ENCODE data around the gene MCM7.
"Not testable (repeated sequence)": the region's sequence is repeated elsewhere in the genome, so short reads cannot be mapped to it uniquely, and the experiment has no call there.

MCM7 gene

GRCh38 chr7:100101016-100101862, at the start of gene MCM7, which contains the start of gene AP4M1:
MCM7 (minus strand) TSS chr7:100101397; CDS start chr7:100101294, 103 bp downstream.
AP4M1 (plus strand) TSS chr7:100101643; CDS start chr7:100101715, 72 bp downstream.
- peak; percentile 94 to 99 for DNase-seq

DNA sequence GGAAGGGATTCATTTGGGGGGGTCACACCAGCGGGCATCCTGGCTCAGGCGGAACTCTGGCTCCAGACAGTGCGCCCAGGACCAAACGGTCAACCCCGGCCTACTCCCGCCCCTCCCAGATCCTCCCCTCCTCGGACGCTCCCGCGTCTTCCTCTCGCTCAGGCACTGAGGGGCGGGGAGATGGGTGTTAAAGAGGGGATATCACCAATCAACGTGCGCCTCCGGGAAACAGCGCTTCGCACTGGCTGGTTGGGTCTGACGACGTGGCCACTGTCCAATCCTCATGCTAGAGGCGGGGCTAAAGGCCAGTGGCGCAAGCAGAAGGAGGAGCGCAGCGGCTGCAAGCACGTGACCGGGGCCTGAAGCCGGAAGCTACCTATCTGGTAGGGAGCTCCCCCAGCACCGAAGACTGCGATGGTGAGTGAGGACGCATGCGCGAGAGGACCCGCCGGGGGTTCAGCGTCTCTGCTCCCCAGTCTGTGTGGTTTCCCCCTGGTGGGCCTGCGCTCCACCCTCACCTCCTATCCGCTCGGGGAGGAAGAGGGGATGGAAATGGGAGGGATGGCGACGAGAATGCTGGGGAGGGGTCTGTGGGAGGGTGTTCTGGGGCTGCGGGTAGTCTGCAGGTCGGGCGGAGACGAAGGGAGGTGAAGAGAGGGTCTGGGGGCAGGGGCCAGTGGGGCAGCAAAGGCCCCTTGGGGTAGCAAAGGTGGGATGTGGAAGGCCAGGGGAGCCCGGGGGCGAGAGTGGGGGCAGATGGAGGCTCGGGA, 47.5 kb upstream of the MCM7 start, which contains the start of gene LAMTOR4:
TSS of gene LAMTOR4 (plus strand) at position 360 of the 770 bp plus-strand sequence. CDS start at position 415, 55 bp downstream.
- DNase-seq, result peak; percentile 96 to 97

DNA sequence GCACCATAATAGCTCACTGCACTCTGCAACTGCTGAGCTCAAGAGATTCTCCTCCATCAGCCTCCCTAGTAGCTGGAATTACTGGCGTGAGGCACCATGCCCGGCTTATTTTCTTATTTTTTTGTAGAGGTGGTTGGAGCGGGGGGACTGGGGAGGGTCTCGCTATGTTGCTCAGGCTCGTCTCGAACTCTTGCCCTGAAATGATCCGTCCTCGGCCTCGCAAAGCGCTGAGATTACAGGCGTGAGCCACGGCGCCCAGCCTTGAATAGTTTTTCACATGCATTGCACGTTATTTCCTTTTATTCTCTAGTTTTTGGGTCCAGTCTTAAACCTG, 47.0 kb upstream of the MCM7 start:
- no peak for DNase-seq

GRCh38 chr7:100147278-100147677, 46.1 kb upstream of the MCM7 start:
- DNase-seq, result no peak

- DNase-seq, result not testable (repeated sequence)
Observed at GRCh38 chr7:100146350-100146749, 45.2 kb upstream of the MCM7 start.

DNA sequence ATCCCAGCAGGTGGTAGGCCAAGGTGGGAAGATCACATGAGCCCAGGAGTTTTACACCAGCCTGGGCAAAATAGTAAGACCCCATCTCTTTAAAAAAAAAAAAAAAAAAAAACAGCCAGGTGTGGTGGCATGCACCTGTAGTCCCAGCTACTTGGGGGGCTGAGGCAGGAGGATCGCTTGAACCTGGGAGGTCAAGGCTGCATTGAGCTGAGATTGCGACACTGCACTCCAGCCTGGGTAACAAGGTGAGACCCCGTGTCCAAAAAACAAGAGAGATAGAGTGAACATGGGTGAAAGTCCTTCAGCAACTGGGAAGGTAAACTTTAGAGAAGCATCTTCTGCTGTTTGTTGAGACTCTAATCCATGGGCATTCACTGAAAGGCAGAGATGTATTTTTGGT, 41.3 kb upstream of the MCM7 start:
- no peak for DNase-seq

DNA sequence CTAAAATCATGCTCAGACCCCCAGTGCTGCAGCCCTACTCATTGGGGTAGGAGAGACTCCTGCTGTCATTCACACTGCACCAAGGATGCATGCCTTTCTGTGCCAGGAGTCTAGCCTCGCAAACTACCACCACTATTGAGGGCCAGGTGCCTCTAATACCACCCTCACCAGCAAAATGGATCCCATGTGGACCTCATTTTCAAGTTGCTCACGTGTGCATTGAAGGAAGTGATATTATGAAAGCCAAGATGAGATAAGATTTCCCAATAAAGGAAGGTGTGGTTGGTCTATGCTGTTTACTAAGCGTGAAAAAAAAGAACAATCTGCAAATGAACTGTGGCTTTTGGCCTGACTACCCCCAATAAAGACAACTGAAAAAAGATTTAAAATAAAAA, 40.4 kb upstream of the MCM7 start:
- no peak for DNase-seq

- DNase-seq, result no peak
Observed at GRCh38 chr7:100137851-100138760, 36.9 kb upstream of the MCM7 start.

GRCh38 chr7:100132697-100133151, 31.5 kb upstream of the MCM7 start:
- peak; percentile 16 to 41 for DNase-seq

- no peak for DNase-seq
Observed at GRCh38 chr7:100132126-100132525, 30.9 kb upstream of the MCM7 start.

DNA sequence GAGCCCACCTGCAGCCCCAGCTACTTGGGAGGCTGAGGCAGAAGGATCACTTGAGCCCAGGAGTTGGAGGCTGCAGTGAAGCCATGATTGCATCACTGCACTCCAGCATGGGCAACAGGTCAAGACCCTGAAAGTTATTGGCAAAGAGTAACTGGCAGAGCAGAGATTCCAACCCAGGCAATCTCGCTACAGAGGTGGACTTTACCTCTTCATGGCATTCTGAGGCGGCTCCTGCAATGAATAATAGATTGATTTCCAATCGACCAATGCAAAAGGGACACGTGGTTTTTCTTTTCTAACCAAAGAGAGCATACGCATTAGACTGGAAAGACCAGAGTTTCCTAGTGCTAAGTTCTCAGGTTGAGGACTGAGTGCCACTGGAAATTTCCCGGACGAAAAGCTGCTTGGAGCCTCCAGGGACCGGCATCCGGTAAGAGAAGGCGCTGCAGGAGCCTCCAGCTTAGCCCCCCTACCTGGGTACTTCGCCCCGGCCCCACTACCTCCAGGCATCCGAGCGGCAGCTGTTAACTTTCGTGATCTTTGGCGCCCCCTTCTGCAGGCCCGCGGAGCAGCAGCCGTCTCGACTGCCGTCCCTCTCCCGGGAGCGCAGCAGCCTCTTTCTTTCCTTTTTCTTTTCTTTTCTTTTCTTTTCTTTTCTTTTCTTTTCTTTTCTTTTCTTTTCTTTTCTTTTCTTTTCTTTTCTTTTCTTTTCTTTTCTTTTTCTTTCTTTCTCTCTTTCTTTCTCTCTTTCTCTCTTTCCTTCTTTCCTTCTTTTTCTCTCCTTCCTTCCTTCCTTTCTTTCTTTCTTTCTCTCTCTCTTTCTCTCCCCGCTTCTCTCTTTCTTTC, 29.6 kb upstream of the MCM7 start:
- peak; percentile 53 to 58 for DNase-seq

- not testable (repeated sequence) for DNase-seq
Observed at GRCh38 chr7:100130220-100130607, 29.0 kb upstream of the MCM7 start.

GRCh38 chr7:100128637-100128963, 27.4 kb upstream of the MCM7 start:
- no peak for DNase-seq

- no peak for DNase-seq
Observed at GRCh38 chr7:100127866-100128636, 26.9 kb upstream of the MCM7 start.

GRCh38 chr7:100126931-100127865, 26.0 kb upstream of the MCM7 start, which contains the start of gene MBLAC1:
MBLAC1 (plus strand) TSS chr7:100126967; CDS start chr7:100127396, 429 bp downstream.
- peak; percentile 93 to 94 for DNase-seq

GRCh38 chr7:100126239-100126930, 25.2 kb upstream of the MCM7 start:
- DNase-seq, result no peak

DNA sequence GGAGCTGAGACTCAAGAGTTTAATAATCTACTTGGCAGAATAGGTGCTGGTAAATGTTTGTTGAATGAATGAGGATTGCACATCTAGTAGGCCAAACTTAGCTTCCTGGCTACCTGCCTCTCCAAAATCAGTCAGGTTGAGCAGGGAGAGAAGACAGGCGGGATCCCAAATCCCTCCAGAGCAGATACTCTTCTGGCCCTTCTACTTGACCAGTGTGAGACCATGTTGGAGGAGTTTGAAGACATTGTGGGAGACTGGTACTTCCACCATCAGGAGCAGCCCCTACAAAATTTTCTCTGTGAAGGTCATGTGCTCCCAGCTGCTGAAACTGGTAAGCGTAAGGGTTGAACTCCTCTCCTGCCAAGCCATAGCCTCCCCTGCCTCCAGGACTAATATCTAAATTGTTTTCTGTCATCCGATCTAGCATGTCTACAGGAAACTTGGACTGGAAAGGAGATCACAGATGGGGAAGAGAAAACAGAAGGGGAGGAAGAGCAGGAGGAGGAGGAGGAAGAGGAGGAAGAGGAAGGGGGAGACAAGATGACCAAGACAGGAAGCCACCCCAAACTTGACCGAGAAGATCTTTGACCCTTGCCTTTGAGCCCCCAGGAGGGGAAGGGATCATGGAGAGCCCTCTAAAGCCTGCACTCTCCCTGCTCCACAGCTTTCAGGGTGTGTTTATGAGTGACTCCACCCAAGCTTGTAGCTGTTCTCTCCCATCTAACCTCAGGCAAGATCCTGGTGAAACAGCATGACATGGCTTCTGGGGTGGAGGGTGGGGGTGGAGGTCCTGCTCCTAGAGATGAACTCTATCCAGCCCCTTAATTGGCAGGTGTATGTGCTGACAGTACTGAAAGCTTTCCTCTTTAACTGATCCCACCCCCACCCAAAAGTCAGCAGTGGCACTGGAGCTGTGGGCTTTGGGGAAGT, 23.4 kb upstream of the MCM7 start:
- DNase-seq, result no peak

- DNase-seq, result no peak
Observed at GRCh38 chr7:100122568-100122967, 21.4 kb upstream of the MCM7 start.
